HFFc6 (cell line): ENCODE data around the gene METTL15. TPM values are rescaled to one million over a fixed set of nuclear protein-coding genes. Genes with fewer than 3 reads are reported as not detected.
"Not testable (repeated sequence)": the region's sequence is repeated elsewhere in the genome, so short reads cannot be mapped to it uniquely, and the experiment has no call there.

Source experiments
- DNase-seq: peaks from one replicate; pipeline ENCODE4 v3.0.0-alpha.2; 2018
- H3K27ac Mint-ChIP-seq: 2 replicates; pipeline ENCODE4 v1.8.0; 2020; ENCODE audit warnings: mild to moderate bottlenecking, mixed read lengths
- H3K27me3 Mint-ChIP-seq: 2 replicates; pipeline ENCODE4 v1.8.0; 2021; ENCODE audit warnings: mild to moderate bottlenecking, moderate library complexity, mixed read lengths; ENCODE audit not compliant: insufficient read depth
- H3K36me3 Mint-ChIP-seq: 2 replicates; pipeline ENCODE4 v1.8.0; 2021; ENCODE audit warnings: low read depth, mixed read lengths
- H3K4me1 Mint-ChIP-seq: 2 replicates; pipeline ENCODE4 v1.8.0; 2020; ENCODE audit warnings: low read depth, mixed read lengths
- H3K4me3 Mint-ChIP-seq: 2 replicates; pipeline ENCODE4 v1.8.0; 2020; ENCODE audit warnings: mild to moderate bottlenecking, moderate library complexity, mixed read lengths
- H3K9me3 Mint-ChIP-seq: 2 replicates; pipeline ENCODE4 v1.8.0; 2020; ENCODE audit warnings: mild to moderate bottlenecking, mixed read lengths
- total RNA-seq, 6 experiments: library from RNA; stranded (reverse); fragmentation: NEBNext Ultra II Directional; extraction: Animal tissue kit (Norgen Biotek cat#: 25700); gene quantifications; 2 replicates in 1 of 6; 3 replicates in 5 of 6; pipeline ENCODE4 v1.2.3, GENCODE V29; 2021
- TF ChIP-seq, protein P1 (sequence below): fragments of 200-600 bp; sonication (generic); IDR thresholded peaks from 2 replicates; pipeline ENCODE4 v1.5.0; 2021; ENCODE audit warnings: antibody characterized with exemption, mild to moderate bottlenecking

METTL15 gene
- total RNA-seq, 6 experiments from 2014 or later = 11.0 to 14.1 (median 12.4) TPM

GRCh38 chr11:28195449-28195848 is 87.3 kb downstream of the METTL15 start:
- H3K9me3 Mint-ChIP-seq = peaks cover 9% of the 10 kb centered on the region
- H3K36me3 Mint-ChIP-seq = peaks cover 43% of the 10 kb centered on the region
- no peaks in the 10 kb centered on the region; the same call in 1 of the 2 replicates for H3K27me3 Mint-ChIP-seq
- TF ChIP-seq, protein P1, sequence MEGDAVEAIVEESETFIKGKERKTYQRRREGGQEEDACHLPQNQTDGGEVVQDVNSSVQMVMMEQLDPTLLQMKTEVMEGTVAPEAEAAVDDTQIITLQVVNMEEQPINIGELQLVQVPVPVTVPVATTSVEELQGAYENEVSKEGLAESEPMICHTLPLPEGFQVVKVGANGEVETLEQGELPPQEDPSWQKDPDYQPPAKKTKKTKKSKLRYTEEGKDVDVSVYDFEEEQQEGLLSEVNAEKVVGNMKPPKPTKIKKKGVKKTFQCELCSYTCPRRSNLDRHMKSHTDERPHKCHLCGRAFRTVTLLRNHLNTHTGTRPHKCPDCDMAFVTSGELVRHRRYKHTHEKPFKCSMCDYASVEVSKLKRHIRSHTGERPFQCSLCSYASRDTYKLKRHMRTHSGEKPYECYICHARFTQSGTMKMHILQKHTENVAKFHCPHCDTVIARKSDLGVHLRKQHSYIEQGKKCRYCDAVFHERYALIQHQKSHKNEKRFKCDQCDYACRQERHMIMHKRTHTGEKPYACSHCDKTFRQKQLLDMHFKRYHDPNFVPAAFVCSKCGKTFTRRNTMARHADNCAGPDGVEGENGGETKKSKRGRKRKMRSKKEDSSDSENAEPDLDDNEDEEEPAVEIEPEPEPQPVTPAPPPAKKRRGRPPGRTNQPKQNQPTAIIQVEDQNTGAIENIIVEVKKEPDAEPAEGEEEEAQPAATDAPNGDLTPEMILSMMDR = no peak
- H3K27ac Mint-ChIP-seq = peak overlapping the region; percentile 34; the same call in 1 of the 2 replicates
- DNase-seq = peak; percentile 29
- H3K4me1 Mint-ChIP-seq = peaks cover 19% of the 10 kb centered on the region
- H3K4me3 Mint-ChIP-seq = peak overlapping the region; percentile 4; the same call in 1 of the 2 replicates

- no peaks in the 10 kb centered on the region for H3K9me3 Mint-ChIP-seq
- H3K27me3 Mint-ChIP-seq = no peaks in the 10 kb centered on the region
- TF ChIP-seq, protein P1 = no peak
- H3K4me1 Mint-ChIP-seq = no peaks in the 10 kb centered on the region
- peaks cover 33% of the 10 kb centered on the region for H3K36me3 Mint-ChIP-seq
- no peak for DNase-seq
- no peak overlapping the region for H3K4me3 Mint-ChIP-seq
- H3K27ac Mint-ChIP-seq = no peak overlapping the region
Observed at GRCh38 chr11:28209906-28210305, 101.7 kb downstream of the METTL15 start.

DNA sequence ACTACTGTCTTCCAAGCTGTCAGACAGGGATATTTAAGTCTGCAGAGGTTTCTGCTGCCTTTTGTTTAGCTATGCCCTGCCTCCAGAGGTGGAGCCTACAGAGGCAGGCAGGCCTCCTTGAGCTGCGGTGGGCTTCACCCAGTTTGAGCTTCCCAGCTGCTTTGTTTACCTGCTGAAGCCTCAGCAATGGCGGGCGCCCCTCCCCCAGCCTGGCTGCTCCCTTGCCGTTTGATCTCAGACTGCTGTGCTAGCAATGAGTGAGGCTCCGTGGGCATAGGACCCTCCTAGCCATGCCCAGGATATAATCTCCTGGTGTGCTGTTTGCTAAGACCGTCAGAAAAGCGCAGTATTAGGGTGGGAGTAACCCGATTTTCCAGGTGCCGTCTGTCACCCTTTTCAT is 113.9 kb downstream of the METTL15 start:
- H3K27me3 Mint-ChIP-seq, H3K9me3 Mint-ChIP-seq, DNase-seq, H3K4me3 Mint-ChIP-seq, H3K27ac Mint-ChIP-seq: not testable (repeated sequence)
- peaks cover 50% of the 10 kb centered on the region for H3K36me3 Mint-ChIP-seq
- H3K4me1 Mint-ChIP-seq = peaks cover 11% of the 10 kb centered on the region

DNA sequence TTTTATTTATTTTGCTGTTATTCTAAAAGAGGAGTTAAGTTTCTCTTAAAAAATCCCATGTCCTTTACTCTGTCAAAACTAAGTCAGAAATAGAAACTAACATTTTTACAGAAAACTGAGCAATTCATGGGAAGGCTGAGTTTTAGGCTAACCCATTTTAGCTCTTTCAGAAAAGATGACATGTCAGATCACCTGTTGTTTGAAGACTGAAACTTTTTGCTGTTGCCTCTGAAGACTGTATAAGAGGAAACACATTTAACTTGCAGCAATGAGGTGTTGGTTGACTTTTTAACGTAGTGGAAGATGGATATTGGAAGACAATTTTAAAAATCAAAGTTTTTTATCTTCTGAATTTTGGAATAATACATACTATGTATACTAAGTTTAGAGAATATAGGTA is 115.4 kb downstream of the METTL15 start:
- H3K27me3 Mint-ChIP-seq = no peaks in the 10 kb centered on the region
- H3K4me3 Mint-ChIP-seq = no peak overlapping the region
- TF ChIP-seq, protein P1 = no peak
- peaks cover 38% of the 10 kb centered on the region for H3K36me3 Mint-ChIP-seq
- H3K4me1 Mint-ChIP-seq = peaks cover 26% of the 10 kb centered on the region
- no peak for DNase-seq
- no peaks in the 10 kb centered on the region for H3K9me3 Mint-ChIP-seq
- H3K27ac Mint-ChIP-seq = no peak overlapping the region

DNA sequence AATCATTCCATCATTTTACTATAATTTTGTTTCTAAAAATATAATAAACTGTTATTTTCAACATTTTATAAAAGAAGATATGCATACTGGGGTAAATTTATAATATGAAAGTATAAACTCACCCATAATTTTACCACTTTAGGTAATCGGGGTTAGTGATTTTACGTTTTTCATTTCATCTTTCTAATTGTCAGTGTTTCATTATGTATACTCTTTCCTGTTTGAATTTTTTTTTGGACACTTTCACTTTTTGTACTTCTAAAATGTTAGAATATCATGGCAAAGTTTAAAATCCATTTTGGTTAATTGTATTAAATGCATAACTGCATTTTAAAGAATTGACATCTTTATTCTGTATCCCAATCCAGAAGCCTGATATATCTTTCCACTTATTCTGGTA is 115.8 kb downstream of the METTL15 start:
- H3K27ac Mint-ChIP-seq = no peak overlapping the region
- DNase-seq = no peak
- H3K4me3 Mint-ChIP-seq = no peak overlapping the region
- peaks cover 30% of the 10 kb centered on the region for H3K4me1 Mint-ChIP-seq
- peaks cover 34% of the 10 kb centered on the region for H3K36me3 Mint-ChIP-seq
- no peaks in the 10 kb centered on the region for H3K9me3 Mint-ChIP-seq
- no peaks in the 10 kb centered on the region for H3K27me3 Mint-ChIP-seq
- TF ChIP-seq, protein P1 = no peak

DNA sequence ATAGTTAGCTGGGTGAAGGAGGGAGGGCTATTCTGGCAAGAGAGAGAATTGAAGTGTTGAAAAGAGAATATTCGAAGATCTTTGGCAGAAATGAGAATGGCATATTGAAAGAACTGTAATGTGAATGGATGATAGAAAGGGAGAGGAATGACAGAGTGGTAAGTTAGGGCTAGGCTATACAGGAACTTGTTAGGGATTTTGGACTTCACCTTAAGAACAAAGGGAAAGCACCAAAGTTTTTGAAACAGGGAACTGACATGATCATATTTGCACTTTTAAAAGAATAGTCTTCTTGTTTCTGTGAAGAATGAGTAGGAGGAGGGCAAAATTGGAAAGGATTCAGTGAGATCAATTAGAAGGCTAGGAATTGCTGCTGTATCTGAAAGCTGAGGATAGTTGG is 119.3 kb downstream of the METTL15 start:
- Mint-ChIP-seq H3K36me3 (peaks cover 15% of the 10 kb centered on the region), H3K27ac (no peak overlapping the region; the same call in 1 of the 2 replicates), H3K4me3 (no peak overlapping the region), H3K4me1 (peaks cover 52% of the 10 kb centered on the region), H3K27me3 (no peaks in the 10 kb centered on the region), H3K9me3 (no peaks in the 10 kb centered on the region)
- TF ChIP-seq, protein P1 = no peak
- DNase-seq = no peak
